ENCODE measurements around the gene VASN.
A peak's percentile ranks its signal among the peaks of the same experiment; 100 is the strongest.

The VASN gene

GRCh38 chr16:4384509-4384942 is 12.9 kb downstream of the VASN start:
- Histone ChIP-seq H3K36me3 (peaks cover 29% of the 10 kb centered on the region), H3K4me1 (peaks cover 31% of the 10 kb centered on the region), H3K4me3 (ENCODE audit: low read depth, low read length) (no peak overlapping the region), H3K27me3 (no peaks in the 10 kb centered on the region), H3K9me3 (no peaks in the 10 kb centered on the region)
- TF ChIP-seq, protein P1, sequence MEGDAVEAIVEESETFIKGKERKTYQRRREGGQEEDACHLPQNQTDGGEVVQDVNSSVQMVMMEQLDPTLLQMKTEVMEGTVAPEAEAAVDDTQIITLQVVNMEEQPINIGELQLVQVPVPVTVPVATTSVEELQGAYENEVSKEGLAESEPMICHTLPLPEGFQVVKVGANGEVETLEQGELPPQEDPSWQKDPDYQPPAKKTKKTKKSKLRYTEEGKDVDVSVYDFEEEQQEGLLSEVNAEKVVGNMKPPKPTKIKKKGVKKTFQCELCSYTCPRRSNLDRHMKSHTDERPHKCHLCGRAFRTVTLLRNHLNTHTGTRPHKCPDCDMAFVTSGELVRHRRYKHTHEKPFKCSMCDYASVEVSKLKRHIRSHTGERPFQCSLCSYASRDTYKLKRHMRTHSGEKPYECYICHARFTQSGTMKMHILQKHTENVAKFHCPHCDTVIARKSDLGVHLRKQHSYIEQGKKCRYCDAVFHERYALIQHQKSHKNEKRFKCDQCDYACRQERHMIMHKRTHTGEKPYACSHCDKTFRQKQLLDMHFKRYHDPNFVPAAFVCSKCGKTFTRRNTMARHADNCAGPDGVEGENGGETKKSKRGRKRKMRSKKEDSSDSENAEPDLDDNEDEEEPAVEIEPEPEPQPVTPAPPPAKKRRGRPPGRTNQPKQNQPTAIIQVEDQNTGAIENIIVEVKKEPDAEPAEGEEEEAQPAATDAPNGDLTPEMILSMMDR (IDR thresholded peaks at IDR 0.05; ENCODE audit: low read depth, low read length) = no peak
- DNase-seq = peak; percentile 83

- peak; percentile 42 for DNase-seq
- peaks cover 31% of the 10 kb centered on the region for H3K4me1 ChIP-seq
- H3K36me3 ChIP-seq = peaks cover 29% of the 10 kb centered on the region
- H3K4me3 ChIP-seq (ENCODE audit: low read depth, low read length) = no peak overlapping the region
- H3K27me3 ChIP-seq = no peaks in the 10 kb centered on the region
- H3K9me3 ChIP-seq = no peaks in the 10 kb centered on the region
- TF ChIP-seq, protein P1 (IDR thresholded peaks at IDR 0.05; ENCODE audit: low read depth, low read length) = no peak
Measured at GRCh38 chr16:4385066-4385788, 13.6 kb downstream of the VASN start.

DNA sequence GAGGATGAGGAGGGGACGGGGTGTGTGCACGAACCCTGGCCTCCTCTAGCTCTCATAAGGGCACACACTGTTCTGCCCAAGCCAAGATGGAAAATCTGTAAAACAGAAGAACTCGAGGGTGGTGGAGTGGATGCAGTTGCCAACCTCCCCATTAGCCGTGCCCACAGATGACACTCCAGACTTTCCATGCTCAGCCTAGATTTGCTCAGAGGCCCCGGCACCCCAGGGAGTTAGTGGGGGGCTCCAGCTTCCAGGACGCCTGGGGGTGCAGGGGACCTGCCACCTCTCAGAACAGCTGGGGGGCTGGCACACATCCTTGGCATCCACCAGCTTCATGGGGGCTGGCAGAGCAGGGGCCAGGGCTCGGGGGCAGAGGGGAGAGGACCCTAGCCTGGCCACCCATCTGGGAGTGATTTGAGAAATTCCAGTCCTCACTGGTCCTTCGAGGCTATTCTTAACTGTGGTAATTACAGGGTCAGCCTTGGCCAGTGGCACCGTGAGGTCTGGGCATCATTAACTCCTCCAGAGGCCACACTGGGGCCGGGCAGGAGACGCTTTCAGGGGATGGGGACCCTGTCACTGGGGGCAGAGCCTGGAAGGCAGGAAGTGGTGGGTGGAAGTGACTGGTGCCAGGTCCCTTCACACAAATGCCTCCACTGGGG is 14.3 kb downstream of the VASN start:
- Histone ChIP-seq H3K36me3 (peaks cover 25% of the 10 kb centered on the region), H3K9me3 (no peaks in the 10 kb centered on the region), H3K4me1 (peaks cover 32% of the 10 kb centered on the region), H3K4me3 (ENCODE audit: low read depth, low read length) (no peak overlapping the region), H3K27me3 (no peaks in the 10 kb centered on the region)
- TF ChIP-seq, protein P1 (IDR thresholded peaks at IDR 0.05; ENCODE audit: low read depth, low read length) = no peak
- no peak for DNase-seq

DNA sequence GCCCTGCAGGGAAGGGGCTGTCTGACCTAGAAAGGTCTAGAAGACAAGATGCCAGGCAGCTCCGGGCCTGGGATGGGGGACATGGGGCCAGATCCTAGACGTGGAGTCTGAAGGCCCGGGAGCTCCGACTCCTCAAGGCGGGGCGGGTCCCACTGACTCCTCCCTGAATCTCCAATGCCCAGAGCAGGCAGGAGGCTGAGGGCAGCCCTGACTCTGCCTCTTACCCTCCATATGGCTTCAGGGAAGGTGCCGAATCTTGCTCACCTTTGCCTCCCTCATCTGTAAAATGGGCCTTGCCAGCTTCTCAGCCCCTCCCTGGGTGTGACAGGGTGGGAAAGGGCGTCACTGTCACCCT is 14.8 kb downstream of the VASN start:
- peak; percentile 21 for DNase-seq
- H3K4me1 ChIP-seq = peaks cover 35% of the 10 kb centered on the region
- peaks cover 20% of the 10 kb centered on the region for H3K36me3 ChIP-seq
- H3K4me3 ChIP-seq (ENCODE audit: low read depth, low read length) = no peak overlapping the region
- no peaks in the 10 kb centered on the region for H3K27me3 ChIP-seq
- no peaks in the 10 kb centered on the region for H3K9me3 ChIP-seq
- TF ChIP-seq, protein P1 (IDR thresholded peaks at IDR 0.05; ENCODE audit: low read depth, low read length) = no peak

DNA sequence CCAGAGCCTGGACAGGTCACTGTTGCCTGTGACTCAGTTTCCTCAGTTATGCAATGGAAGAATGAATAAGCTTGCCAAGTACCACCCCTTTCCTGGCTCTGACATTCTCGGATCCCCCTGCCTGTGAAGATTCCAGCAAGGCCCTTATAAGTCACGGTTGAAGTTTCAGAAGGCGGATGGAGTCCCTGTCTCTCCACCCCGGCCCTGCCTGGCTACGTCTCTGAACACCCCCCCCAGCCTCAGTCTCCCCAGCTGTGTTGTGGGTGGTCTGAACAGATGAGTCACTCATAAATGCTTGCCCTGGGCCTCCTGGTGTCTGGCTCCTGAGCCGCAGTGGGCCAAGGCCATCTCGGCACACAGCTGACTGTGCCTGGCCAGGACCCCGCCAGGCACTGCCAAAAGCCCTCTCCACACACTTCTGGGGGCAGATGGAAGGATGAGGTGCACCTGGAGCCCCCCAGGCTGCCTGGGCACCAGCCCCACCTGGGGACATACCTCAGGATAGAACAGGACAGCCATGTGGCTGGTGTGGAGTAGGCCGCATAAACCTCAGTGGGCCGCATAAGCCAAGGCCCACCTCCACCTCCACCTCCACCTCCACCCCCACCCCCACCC is 15.4 kb downstream of the VASN start:
- no peak overlapping the region for H3K4me3 ChIP-seq (ENCODE audit: low read depth, low read length)
- no peaks in the 10 kb centered on the region for H3K9me3 ChIP-seq
- H3K36me3 ChIP-seq = peaks cover 14% of the 10 kb centered on the region
- TF ChIP-seq, protein P1 (IDR thresholded peaks at IDR 0.05; ENCODE audit: low read depth, low read length) = no peak
- peaks cover 42% of the 10 kb centered on the region for H3K4me1 ChIP-seq
- H3K27me3 ChIP-seq = no peaks in the 10 kb centered on the region
- peak; percentile 11 for DNase-seq

DNA sequence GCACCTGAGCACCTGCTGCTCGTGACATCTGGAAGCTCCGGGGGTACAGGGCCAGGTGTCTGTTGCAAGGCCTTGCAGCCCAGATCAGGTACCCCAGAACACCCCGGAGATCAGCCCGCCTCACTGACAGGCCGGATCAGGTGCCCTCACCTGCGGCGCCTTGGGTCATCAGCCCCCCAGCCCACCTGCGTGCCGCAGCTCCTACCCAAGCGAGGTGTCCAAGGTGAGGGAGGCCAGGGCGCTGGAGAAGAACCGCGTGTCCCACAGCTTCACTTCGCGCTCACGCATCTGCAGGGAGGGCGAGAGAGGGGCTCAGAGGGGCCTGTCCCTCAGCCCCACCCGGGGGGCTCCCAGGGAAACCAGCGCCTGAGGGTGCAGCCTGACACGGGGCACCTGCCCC is 16.1 kb downstream of the VASN start:
- Histone ChIP-seq H3K9me3 (no peaks in the 10 kb centered on the region), H3K36me3 (peaks cover 6% of the 10 kb centered on the region; the same call in 1 of the 2 replicates), H3K27me3 (no peaks in the 10 kb centered on the region), H3K4me3 (ENCODE audit: low read depth, low read length) (no peak overlapping the region), H3K4me1 (peaks cover 48% of the 10 kb centered on the region)
- DNase-seq = no peak
- TF ChIP-seq, protein P1 (IDR thresholded peaks at IDR 0.05; ENCODE audit: low read depth, low read length) = no peak

All from BE2C (cell line).